BE2C (cell line): Measurements from ENCODE around the gene TOMM40L.
A peak's percentile ranks its signal among the peaks of the same experiment; 100 is the strongest.
"Not testable (repeated sequence)": the region's sequence is repeated elsewhere in the genome, so short reads cannot be mapped to it uniquely, and the experiment has no call there.

Source experiments
- DNase-seq: peaks from one replicate; pipeline ENCODE4 v3.0.0-alpha.2; 2020
- H3K27me3 ChIP-seq: fragments of 250-450 bp; sonication (Bioruptor Pico); 2 replicates; pipeline ENCODE4 v1.5.1; 2020; ENCODE audit warnings: mild to moderate bottlenecking
- H3K36me3 ChIP-seq: fragments of 250-450 bp; sonication (Bioruptor Pico); 2 replicates; pipeline ENCODE4 v1.5.1; 2020; ENCODE audit warnings: mild to moderate bottlenecking
- H3K4me1 ChIP-seq: fragments of 250-450 bp; sonication (Bioruptor Pico); 2 replicates; pipeline ENCODE4 v1.5.1; 2020
- H3K4me3 ChIP-seq: 2 replicates; pipeline ENCODE4 v1.5.1; 2011; ENCODE audit warnings: low read depth, low read length
- H3K9me3 ChIP-seq: fragments of 250-450 bp; sonication (Bioruptor Pico); 2 replicates; pipeline ENCODE4 v1.5.1; 2020
- CTCF ChIP-seq: IDR thresholded peaks from 2 replicates; pipeline ENCODE4 v1.5.1; 2012; ENCODE audit warnings: mild to moderate bottlenecking, low read depth, low read length

The TOMM40L gene

DNA sequence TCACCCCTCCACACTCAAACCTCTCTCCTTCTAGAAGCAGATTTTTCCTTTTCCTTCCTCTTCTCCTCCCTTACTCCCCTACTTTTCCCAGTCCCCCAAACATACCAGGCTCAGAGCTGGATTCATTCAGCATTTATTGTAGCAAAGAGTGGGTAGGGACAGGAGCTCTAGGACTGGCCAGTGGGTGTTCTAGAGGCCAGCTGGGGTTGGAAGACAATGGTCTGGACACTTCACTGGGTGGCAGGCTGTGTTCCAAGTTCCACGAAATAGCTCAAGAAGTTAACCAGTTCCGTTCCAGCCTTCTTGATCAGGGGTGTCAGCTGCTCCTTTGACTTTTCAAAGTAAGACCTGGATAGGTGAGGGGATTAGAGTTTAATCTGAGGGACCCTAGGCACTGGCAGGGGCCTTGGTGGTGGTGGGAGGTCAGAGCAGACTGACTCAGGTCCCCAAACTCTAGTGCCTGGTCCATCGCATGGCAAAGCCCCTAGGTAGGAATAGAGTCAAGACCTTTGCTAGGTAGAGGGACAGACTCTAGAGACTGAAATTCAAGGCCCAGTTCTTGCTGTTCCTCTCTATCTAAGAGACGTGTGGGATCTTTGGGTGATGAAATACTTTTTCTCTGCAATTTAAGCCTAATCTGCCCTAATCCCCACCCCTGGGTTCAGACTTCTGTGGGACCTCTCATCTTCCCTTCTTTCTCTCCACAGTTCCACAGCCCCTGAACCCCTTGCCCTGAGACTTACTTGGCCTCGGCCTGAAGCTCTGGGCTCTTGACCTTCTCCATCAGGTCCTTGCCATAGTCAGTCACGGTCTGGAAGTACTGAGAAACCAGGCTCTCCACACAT, 3.5 kb upstream of the TOMM40L start:
- Histone ChIP-seq H3K4me1 (peaks cover 9% of the 10 kb centered on the region), H3K9me3 (no peaks in the 10 kb centered on the region), H3K4me3 (no peak overlapping the region), H3K36me3 (no peaks in the 10 kb centered on the region), H3K27me3 (no peaks in the 10 kb centered on the region)
- TF ChIP-seq CTCF, result no peak
- DNase-seq, result no peak

- TF ChIP-seq CTCF, result no peak
- Histone ChIP-seq H3K9me3 (no peaks in the 10 kb centered on the region), H3K36me3 (peaks cover 11% of the 10 kb centered on the region), H3K27me3 (no peaks in the 10 kb centered on the region), H3K4me1 (peaks cover 13% of the 10 kb centered on the region), H3K4me3 (no peak overlapping the region)
- DNase-seq, result no peak
Measured at GRCh38 chr1:161223805-161224694, 1.8 kb upstream of the TOMM40L start.

GRCh38 chr1:161224695-161225087, 1.2 kb upstream of the TOMM40L start:
- Histone ChIP-seq H3K4me1 (peaks cover 13% of the 10 kb centered on the region), H3K36me3 (peaks cover 14% of the 10 kb centered on the region)
- not testable (repeated sequence) for DNase-seq, H3K9me3 ChIP-seq, H3K27me3 ChIP-seq, H3K4me3 ChIP-seq

DNA sequence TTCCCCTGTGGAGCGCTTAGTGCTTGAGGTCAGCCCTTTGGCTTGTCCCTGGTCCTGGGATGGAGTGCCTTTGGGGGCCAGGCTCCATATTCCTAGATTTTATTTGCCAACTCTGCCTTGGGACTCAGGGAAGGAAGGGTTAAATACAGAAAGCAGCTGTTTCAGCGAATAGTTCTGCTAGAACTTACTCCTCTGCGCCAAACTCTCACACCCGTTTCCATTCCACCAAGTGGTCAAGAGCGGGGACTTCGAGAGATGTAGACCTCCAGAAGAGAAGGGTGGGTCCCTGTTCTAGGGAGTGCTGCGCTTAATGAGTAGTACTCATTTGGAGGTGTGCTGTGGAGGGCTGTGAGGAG, 704 bp upstream of the TOMM40L start:
- Histone ChIP-seq H3K4me3 (peak overlapping the region; percentile 2; the same call in 1 of the 2 replicates), H3K36me3 (peaks cover 14% of the 10 kb centered on the region), H3K4me1 (peaks cover 13% of the 10 kb centered on the region), H3K27me3 (no peaks in the 10 kb centered on the region), H3K9me3 (no peaks in the 10 kb centered on the region)
- no peak for TF ChIP-seq CTCF
- DNase-seq, result no peak

GRCh38 chr1:161226320-161226711, 456 bp downstream of the TOMM40L start:
- peaks cover 13% of the 10 kb centered on the region for H3K4me1 ChIP-seq
- peak overlapping the region; percentile 96 for H3K4me3 ChIP-seq
- no peaks in the 10 kb centered on the region for H3K27me3 ChIP-seq
- H3K9me3 ChIP-seq, result no peaks in the 10 kb centered on the region
- no peak for TF ChIP-seq CTCF
- DNase-seq, result no peak
- H3K36me3 ChIP-seq, result peaks cover 14% of the 10 kb centered on the region

DNA sequence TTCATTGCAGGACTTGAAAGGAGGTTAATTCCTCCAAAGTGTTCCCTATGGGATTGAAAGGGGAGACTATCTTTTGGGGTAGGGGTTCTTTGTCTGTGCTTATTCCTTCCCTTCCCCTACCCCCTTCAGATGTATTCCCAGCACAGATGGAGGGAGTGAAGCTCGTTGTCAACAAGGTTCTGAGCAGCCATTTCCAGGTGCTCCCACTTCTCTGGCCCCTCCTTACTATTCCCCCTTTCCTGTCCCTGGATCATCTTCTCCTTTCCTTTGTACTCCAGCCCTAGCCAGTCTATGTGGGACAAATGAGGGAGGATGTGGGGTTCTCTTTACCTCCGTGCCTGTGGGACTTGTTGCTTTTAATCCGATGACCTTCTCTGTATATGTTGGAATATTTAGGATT, 899 bp downstream of the TOMM40L start:
- peaks cover 14% of the 10 kb centered on the region for H3K36me3 ChIP-seq
- H3K9me3 ChIP-seq, result no peaks in the 10 kb centered on the region
- H3K4me3 ChIP-seq, result peak overlapping the region; percentile 96
- no peaks in the 10 kb centered on the region for H3K27me3 ChIP-seq
- peaks cover 13% of the 10 kb centered on the region for H3K4me1 ChIP-seq
- no peak for TF ChIP-seq CTCF
- no peak for DNase-seq
